ENCODE results near the gene LRRC75A. TPM values are rescaled to one million over a fixed set of nuclear protein-coding genes. Genes with fewer than 3 reads are reported as not detected.

Gene LRRC75A
- total RNA-seq, 1 donor from 2014 or later = 2.3 TPM

DNA sequence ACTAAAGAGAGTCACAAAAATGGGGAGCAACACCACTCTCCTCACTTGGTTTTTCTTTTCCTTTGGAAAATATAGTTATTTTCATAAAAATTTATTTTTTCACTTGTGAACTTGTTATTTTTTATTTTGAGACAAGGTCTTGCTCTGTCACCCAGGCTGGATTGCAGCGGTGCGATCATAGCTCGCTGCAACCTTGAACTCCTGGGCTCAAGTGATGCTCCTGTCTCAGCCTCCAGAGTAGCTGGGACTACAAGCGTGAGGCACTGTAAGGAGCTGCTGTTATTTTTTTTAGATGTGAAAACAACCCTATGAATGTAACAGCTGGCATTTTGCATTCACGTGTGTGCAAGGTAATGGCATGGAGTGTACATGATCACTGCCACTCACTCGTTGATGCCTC lies 24.9 kb downstream of the LRRC75A start:
- no peaks in the 10 kb centered on the region for H3K36me3 Mint-ChIP-seq (ENCODE audit: low read depth)
- DNase-seq (ENCODE audit: low spot score) = no peak

GRCh38 chr17:16466407-16466806 lies 25.6 kb downstream of the LRRC75A start:
- H3K4me3 Mint-ChIP-seq (ENCODE audit: unreplicated experiment) = no peak overlapping the region
- H3K27ac Mint-ChIP-seq (ENCODE audit: unreplicated experiment) = no peak overlapping the region
- no peaks in the 10 kb centered on the region for H3K9me3 Mint-ChIP-seq (ENCODE audit: low read depth)
- DNase-seq (ENCODE audit: low spot score) = no peak
- H3K27me3 Mint-ChIP-seq (ENCODE audit: low read depth) = peaks cover 1% of the 10 kb centered on the region
- no peak for TF ChIP-seq CTCF (IDR thresholded peaks at IDR 0.05)
- H3K4me1 Mint-ChIP-seq (ENCODE audit: low read depth) = peaks cover 12% of the 10 kb centered on the region
- no peaks in the 10 kb centered on the region for H3K36me3 Mint-ChIP-seq (ENCODE audit: low read depth)

More for the DNA sequence above, 24.9 kb downstream of the LRRC75A start:
- H3K4me1 Mint-ChIP-seq (ENCODE audit: low read depth) = peaks cover 12% of the 10 kb centered on the region
- H3K9me3 Mint-ChIP-seq (ENCODE audit: low read depth) = no peaks in the 10 kb centered on the region
- TF ChIP-seq CTCF (IDR thresholded peaks at IDR 0.05) = no peak
- no peak overlapping the region for H3K4me3 Mint-ChIP-seq (ENCODE audit: unreplicated experiment)
- peaks cover 2% of the 10 kb centered on the region for H3K27me3 Mint-ChIP-seq (ENCODE audit: low read depth)
- no peak overlapping the region for H3K27ac Mint-ChIP-seq (ENCODE audit: unreplicated experiment)

GRCh38 chr17:16465861-16466338 lies 26.1 kb downstream of the LRRC75A start:
- Mint-ChIP-seq H3K27me3 (ENCODE audit: low read depth) (peaks cover 1% of the 10 kb centered on the region), H3K9me3 (ENCODE audit: low read depth) (no peaks in the 10 kb centered on the region), H3K4me3 (ENCODE audit: unreplicated experiment) (no peak overlapping the region), H3K36me3 (ENCODE audit: low read depth) (no peaks in the 10 kb centered on the region), H3K27ac (ENCODE audit: unreplicated experiment) (no peak overlapping the region), H3K4me1 (ENCODE audit: low read depth) (peaks cover 12% of the 10 kb centered on the region)
- no peak for TF ChIP-seq CTCF (IDR thresholded peaks at IDR 0.05)
- no peak for DNase-seq (ENCODE audit: low spot score)

GRCh38 chr17:16465052-16465312 lies 27.0 kb downstream of the LRRC75A start:
- H3K9me3 Mint-ChIP-seq (ENCODE audit: low read depth) = no peaks in the 10 kb centered on the region
- TF ChIP-seq CTCF (IDR thresholded peaks at IDR 0.05) = no peak
- H3K36me3 Mint-ChIP-seq (ENCODE audit: low read depth) = no peaks in the 10 kb centered on the region
- no peak overlapping the region for H3K4me3 Mint-ChIP-seq (ENCODE audit: unreplicated experiment)
- no peak for DNase-seq (ENCODE audit: low spot score)
- H3K27ac Mint-ChIP-seq (ENCODE audit: unreplicated experiment) = no peak overlapping the region
- H3K27me3 Mint-ChIP-seq (ENCODE audit: low read depth) = peaks cover 1% of the 10 kb centered on the region
- H3K4me1 Mint-ChIP-seq (ENCODE audit: low read depth) = peaks cover 12% of the 10 kb centered on the region

DNA sequence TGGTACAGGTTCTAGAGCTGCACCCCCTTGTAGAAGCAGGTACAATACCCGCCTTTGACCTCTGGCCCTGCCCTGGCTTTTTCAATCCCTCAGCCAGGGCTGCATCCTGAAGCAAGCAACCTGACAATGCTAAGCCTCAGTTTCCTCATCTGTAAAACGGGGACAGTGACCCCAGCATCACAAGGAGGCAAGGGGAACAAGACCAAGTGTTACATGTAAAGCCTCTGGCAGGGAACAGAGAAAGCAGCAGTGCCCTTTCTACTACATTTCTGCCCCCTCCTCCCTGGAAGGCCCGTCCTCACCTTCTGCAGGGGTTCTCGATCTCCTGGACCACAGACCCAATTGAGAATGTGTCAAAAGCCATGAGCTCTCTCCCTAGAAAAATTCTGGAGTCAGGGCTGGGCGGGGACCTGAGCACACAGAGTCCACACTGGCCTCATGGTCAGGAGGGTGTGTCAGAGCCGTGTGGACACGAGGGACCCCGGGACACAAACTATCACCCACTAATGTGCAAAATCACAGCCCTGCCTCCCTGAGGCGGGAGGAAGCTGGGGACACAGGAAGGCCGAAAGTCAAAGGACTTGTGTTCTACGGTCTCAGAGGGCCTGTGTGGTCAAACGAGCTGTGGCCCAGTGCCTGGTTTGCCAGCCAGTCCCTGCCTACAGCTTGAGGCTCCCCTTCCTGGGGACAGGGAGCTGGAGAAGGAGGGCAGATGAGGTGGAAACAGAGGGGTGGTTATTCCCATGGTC lies 27.5 kb downstream of the LRRC75A start:
- no peaks in the 10 kb centered on the region for H3K9me3 Mint-ChIP-seq (ENCODE audit: low read depth)
- H3K27ac Mint-ChIP-seq (ENCODE audit: unreplicated experiment) = no peak overlapping the region
- no peak overlapping the region for H3K4me3 Mint-ChIP-seq (ENCODE audit: unreplicated experiment)
- no peak for DNase-seq (ENCODE audit: low spot score)
- H3K4me1 Mint-ChIP-seq (ENCODE audit: low read depth) = peaks cover 12% of the 10 kb centered on the region
- H3K27me3 Mint-ChIP-seq (ENCODE audit: low read depth) = peaks cover 1% of the 10 kb centered on the region
- TF ChIP-seq CTCF (IDR thresholded peaks at IDR 0.05) = no peak
- no peaks in the 10 kb centered on the region for H3K36me3 Mint-ChIP-seq (ENCODE audit: low read depth)

Measured in chondrocyte (in vitro differentiated cells).